GM12892 (cell line): ENCODE data around the gene SLC38A7.

Experiments
- POLR2A ChIP-seq: IDR thresholded peaks from 2 replicates; pipeline ENCODE4 v1.6.1; 2011; ENCODE audit warnings: low read depth, low read length, control low read depth
- POLR2AphosphoS5 ChIP-seq: IDR thresholded peaks from 2 replicates; pipeline ENCODE4 v1.6.1; 2011; ENCODE audit warnings: low read depth, low read length, control low read depth
- TAF1 ChIP-seq: IDR thresholded peaks from 2 replicates; pipeline ENCODE4 v1.6.1; 2011; ENCODE audit warnings: low read depth, mild to moderate bottlenecking, control low read depth, low read length, borderline replicate concordance

DNA sequence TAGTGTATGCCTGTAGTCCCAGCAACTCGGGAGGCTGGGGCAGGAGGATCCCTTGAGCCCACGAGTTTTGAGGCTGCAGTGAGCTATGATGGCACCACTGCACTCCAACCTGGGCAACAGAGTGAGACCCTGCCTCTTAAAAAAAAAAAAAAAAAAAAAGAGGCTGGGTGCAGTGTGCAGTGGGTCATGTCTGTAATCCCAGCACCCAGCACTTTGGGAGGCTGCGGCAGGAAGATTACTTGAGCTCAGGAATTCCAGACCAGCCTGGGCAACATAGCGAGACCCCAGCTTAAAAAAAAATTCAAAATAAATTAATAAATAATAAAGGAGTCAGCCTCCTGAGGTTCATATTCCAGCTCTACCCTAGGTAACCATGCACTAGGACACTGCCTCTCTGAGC is 45.3 kb downstream of the SLC38A7 start:
- no peak for TF ChIP-seq POLR2AphosphoS5
- no peak for TF ChIP-seq POLR2A
- no peak for TF ChIP-seq TAF1
